NOMO-1 (cell line): ENCODE data around the gene P3H1.
"Not testable (repeated sequence)": the region's sequence is repeated elsewhere in the genome, so short reads cannot be mapped to it uniquely, and the experiment has no call there.

Experiments used
- DNase-seq, 2 experiments: peaks; one replicate each; lab custom pipeline; 2025; ENCODE audit not compliant: unreplicated experiment in 2 of 2; lab: John Stamatoyannopoulos, UW

The P3H1 gene

GRCh38 chr1:42766741-42767509 lies at the start of gene P3H1, which contains the start of gene C1orf50:
Gene P3H1 (minus strand): TSS chr1:42767028. CDS start chr1:42766971, 57 bp downstream.
Gene C1orf50 (plus strand): TSS chr1:42767249. CDS start chr1:42767312, 63 bp downstream.
- DNase-seq = peak; percentile 98 to 99

GRCh38 chr1:42815941-42816584 lies 49.2 kb upstream of the P3H1 start:
- DNase-seq = peak in 1 of 2 experiments; percentile 19

GRCh38 chr1:42814815-42815214 lies 48.0 kb upstream of the P3H1 start:
- not testable (repeated sequence) for DNase-seq

- no peak for DNase-seq
Observed at GRCh38 chr1:42807056-42807668, 40.3 kb upstream of the P3H1 start.

GRCh38 chr1:42806593-42806992 lies 39.8 kb upstream of the P3H1 start:
- no peak for DNase-seq

GRCh38 chr1:42806171-42806570 lies 39.3 kb upstream of the P3H1 start:
- no peak for DNase-seq

- DNase-seq = no peak
Observed at GRCh38 chr1:42801832-42802473, 35.1 kb upstream of the P3H1 start.

- no peak for DNase-seq
Observed at GRCh38 chr1:42797979-42798378, 31.2 kb upstream of the P3H1 start.

GRCh38 chr1:42797414-42797813 lies 30.6 kb upstream of the P3H1 start:
- no peak for DNase-seq

GRCh38 chr1:42793824-42794223 lies 27.0 kb upstream of the P3H1 start:
- DNase-seq = no peak

- no peak for DNase-seq
Observed at GRCh38 chr1:42788021-42788420, 21.2 kb upstream of the P3H1 start.

- no peak for DNase-seq
Observed at GRCh38 chr1:42786097-42786496, 19.3 kb upstream of the P3H1 start.

- DNase-seq = no peak
Observed at GRCh38 chr1:42784946-42785693, 18.3 kb upstream of the P3H1 start, which contains the start of gene TMEM269. Gene TMEM269 (plus strand): TSS chr1:42784991. CDS start chr1:42789894, 4,903 bp downstream.

- DNase-seq = no peak
Observed at GRCh38 chr1:42784547-42784945, 17.7 kb upstream of the P3H1 start.

- no peak for DNase-seq
Observed at GRCh38 chr1:42783092-42783491, 16.3 kb upstream of the P3H1 start.

GRCh38 chr1:42780176-42780575 lies 13.3 kb upstream of the P3H1 start:
- no peak for DNase-seq

GRCh38 chr1:42779725-42780124 lies 12.9 kb upstream of the P3H1 start:
- DNase-seq = no peak

- peak; percentile 3 to 12 for DNase-seq
Observed at GRCh38 chr1:42777852-42778251, 11.0 kb upstream of the P3H1 start.

GRCh38 chr1:42776502-42776901 lies 9.7 kb upstream of the P3H1 start:
- DNase-seq = no peak

GRCh38 chr1:42774928-42775526 lies 8.2 kb upstream of the P3H1 start:
- no peak for DNase-seq
